IPS DF 6.9 (cell line): ENCODE data around the gene KAZN.

Experiments used
- DNase-seq: peaks from one replicate; pipeline ENCODE4 v3.0.0-alpha.2; 2013; ENCODE audit warnings: low read depth, low spot score
- H3K27ac ChIP-seq: one replicate; pipeline ENCODE4 v1.5.1; 2013; ENCODE audit warnings: low read length, control low read depth
- H3K27me3 ChIP-seq: 2 replicates; pipeline ENCODE4 v1.6.1; 2013; ENCODE audit warnings: mild to moderate bottlenecking, low read length; ENCODE audit not compliant: control insufficient read depth, insufficient read depth
- H3K36me3 ChIP-seq: 2 replicates; pipeline ENCODE4 v1.6.1; 2013; ENCODE audit warnings: low read length; ENCODE audit not compliant: control insufficient read depth, insufficient read depth
- H3K4me1 ChIP-seq: 2 replicates; pipeline ENCODE4 v1.6.1; 2013; ENCODE audit warnings: low read length; ENCODE audit not compliant: control insufficient read depth, insufficient read depth
- H3K4me3 ChIP-seq: 2 replicates; pipeline ENCODE4 v1.5.1; 2013; ENCODE audit warnings: mild to moderate bottlenecking, low read length
- H3K9me3 ChIP-seq: 2 replicates; pipeline ENCODE4 v1.6.1; 2013; ENCODE audit warnings: low read length, inconsistent platforms; ENCODE audit not compliant: control insufficient read depth, insufficient read depth
- WGBS: extraction: QIAGEN DNeasy Blood & Tissue Kit; methylation state at CpG from one replicate; pipeline ENCODE4 v1.1.7; 2013; ENCODE audit warnings: mixed read lengths, missing lambda C conversion rate; ENCODE audit not compliant: insufficient read length, insufficient coverage; 5-methylcytosine and 5-hydroxymethylcytosine counted together

Gene KAZN

DNA sequence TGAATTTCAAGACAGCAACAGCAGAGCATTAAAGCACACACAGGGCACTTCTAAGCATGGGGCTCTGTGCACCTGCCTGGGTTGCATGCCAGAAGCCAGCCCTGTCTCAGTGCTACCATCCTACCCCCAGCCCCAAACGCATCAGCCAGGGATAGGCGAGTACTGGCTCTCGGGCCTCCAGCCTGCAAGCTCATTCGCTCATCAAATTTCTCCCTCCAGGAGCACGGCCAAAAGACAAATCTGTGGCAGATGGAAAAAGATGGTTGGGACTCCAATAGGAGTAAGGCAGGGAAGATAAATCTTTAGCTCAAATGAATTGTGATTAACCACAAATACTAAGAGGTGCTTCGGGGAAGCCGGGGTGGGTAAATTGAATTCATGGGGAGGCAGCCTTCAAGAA lies 189.6 kb downstream of the KAZN start:
- H3K9me3 ChIP-seq: no peaks in the 10 kb centered on the region
- no peaks in the 10 kb centered on the region for H3K27me3 ChIP-seq
- no CpG with 5 or more reads among the region's 7 CpGs for WGBS
- DNase-seq: no peak
- no peaks in the 10 kb centered on the region for H3K4me1 ChIP-seq
- H3K27ac ChIP-seq: no peak overlapping the region
- no peaks in the 10 kb centered on the region for H3K36me3 ChIP-seq
- H3K4me3 ChIP-seq: no peak overlapping the region

DNA sequence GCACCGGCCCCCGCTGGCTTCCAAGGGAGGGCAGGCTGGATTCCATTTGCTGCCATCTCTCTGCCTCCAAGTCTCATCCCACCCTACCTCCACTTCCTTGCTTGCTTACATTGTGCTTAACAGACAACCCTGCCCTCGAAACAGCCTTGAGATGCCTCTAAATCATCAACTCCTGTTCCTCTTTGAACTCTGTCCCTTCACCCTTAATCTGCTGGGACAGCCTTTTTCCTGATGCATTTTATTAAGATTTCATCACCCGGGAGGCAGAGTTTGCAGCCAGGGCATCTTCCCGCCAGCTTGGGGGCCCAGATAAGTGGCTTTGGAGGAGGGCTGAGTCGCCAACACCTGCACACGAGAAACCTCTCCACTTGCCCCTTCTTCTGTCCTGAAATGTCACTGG lies 192.5 kb downstream of the KAZN start:
- Histone ChIP-seq H3K36me3 (no peaks in the 10 kb centered on the region), H3K4me3 (no peak overlapping the region), H3K27me3 (no peaks in the 10 kb centered on the region), H3K9me3 (no peaks in the 10 kb centered on the region), H3K4me1 (no peaks in the 10 kb centered on the region), H3K27ac (no peak overlapping the region)
- WGBS: no CpG with 5 or more reads among the region's 7 CpGs
- no peak for DNase-seq

DNA sequence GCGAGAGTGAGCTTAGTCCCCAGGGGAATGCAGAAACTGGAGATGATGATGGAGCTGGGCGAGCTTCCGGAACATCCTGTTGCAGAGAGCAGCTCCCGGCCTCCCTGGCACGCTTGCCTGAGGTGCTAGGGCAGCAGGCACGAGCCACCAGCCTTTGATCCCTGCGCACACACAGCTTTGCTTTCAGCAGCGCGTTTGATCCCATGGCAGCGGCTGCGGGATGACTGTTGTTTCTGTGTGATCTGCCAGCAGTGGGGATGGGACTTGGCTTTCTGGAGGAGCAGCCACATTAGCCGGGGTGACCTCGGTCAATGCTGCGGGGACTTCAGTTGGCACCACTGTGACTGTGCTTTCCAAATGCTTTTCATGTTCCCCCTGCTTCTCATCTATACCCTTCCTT lies 193.2 kb downstream of the KAZN start:
- DNase-seq: no peak
- Histone ChIP-seq H3K27ac (no peak overlapping the region), H3K4me1 (no peaks in the 10 kb centered on the region), H3K36me3 (no peaks in the 10 kb centered on the region), H3K9me3 (no peaks in the 10 kb centered on the region), H3K27me3 (no peaks in the 10 kb centered on the region), H3K4me3 (no peak overlapping the region)
- no CpG with 5 or more reads among the region's 14 CpGs for WGBS

DNA sequence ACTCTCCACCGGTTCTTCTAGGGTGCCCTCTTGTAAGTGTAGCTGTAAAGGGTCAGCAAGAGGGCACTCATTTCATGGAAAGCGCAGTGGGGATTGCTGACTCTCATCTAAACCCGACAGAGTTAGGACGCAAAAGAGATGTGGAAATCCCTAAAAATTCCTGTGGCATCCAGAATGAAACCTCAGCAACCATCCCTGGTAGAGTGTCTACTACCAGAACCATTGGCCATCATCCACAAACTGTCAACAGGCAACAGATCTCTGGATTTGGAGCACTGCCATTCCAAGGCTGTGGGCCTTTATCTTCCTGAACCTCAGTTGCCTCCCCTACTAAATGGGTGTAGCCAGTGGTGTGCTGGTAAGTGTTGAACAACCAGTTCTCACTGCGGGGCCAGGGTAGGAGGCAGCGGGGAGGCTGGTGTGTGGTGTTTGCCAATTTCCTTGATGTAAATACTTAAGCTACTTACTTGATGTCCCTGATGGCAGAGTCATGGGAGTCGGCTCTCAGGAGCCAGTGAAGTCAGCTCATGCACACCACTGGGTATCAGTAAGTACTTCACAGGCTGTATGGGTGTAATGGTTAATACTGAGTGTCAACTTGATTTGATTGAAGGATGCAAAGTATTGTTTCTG lies 195.8 kb downstream of the KAZN start:
- H3K9me3 ChIP-seq: no peaks in the 10 kb centered on the region
- H3K27me3 ChIP-seq: no peaks in the 10 kb centered on the region
- H3K4me1 ChIP-seq: no peaks in the 10 kb centered on the region
- no peak for DNase-seq
- H3K27ac ChIP-seq: no peak overlapping the region
- H3K36me3 ChIP-seq: no peaks in the 10 kb centered on the region
- H3K4me3 ChIP-seq: no peak overlapping the region
- WGBS: no CpG with 5 or more reads among the region's 7 CpGs

DNA sequence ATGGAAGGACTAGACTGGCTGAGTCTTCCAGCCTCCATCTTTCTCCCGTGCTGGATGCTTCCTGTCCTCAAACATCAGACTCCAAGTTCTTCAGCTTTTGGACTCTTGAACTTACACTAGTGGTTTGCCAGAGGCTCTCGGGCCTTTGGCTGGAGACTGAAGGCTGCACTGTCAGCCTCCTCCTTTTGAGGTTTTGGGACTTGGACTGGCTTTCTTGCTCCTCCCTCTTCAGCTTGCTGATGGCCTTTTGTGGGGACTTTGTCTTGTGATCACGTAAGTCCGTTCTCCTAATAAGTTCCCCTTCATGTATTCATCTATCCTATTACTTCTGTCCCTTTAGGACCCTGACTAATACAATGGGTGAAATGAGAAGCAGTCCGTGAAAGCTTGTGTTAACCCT lies 196.4 kb downstream of the KAZN start:
- no peaks in the 10 kb centered on the region for H3K27me3 ChIP-seq
- no peaks in the 10 kb centered on the region for H3K36me3 ChIP-seq
- no peaks in the 10 kb centered on the region for H3K4me1 ChIP-seq
- no peak for DNase-seq
- no CpG with 5 or more reads among the region's 5 CpGs for WGBS
- H3K27ac ChIP-seq: no peak overlapping the region
- no peaks in the 10 kb centered on the region for H3K9me3 ChIP-seq
- no peak overlapping the region for H3K4me3 ChIP-seq

DNA sequence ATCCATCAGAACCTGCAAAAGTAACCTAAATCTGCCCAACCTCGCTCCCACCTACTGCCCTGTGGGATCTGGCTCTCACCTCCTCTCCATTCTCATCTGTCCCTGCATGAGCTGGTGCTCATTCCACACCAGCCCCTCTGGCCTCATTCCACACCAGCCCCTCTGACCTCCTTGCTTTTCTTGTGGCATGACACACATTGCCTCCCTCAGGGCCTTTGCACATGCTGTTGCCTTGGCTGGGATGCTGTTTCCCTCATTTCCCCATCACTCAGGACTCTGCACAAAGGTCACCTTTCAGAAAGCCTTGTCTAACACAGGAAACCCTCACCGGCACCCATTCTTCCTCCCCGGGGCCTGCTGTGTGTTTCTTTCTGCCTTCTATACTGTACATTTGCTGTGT lies 197.1 kb downstream of the KAZN start:
- WGBS: no CpG with 5 or more reads among the region's 3 CpGs
- Histone ChIP-seq H3K27me3 (no peaks in the 10 kb centered on the region), H3K4me1 (no peaks in the 10 kb centered on the region), H3K36me3 (no peaks in the 10 kb centered on the region), H3K4me3 (no peak overlapping the region), H3K9me3 (no peaks in the 10 kb centered on the region), H3K27ac (no peak overlapping the region)
- no peak for DNase-seq

DNA sequence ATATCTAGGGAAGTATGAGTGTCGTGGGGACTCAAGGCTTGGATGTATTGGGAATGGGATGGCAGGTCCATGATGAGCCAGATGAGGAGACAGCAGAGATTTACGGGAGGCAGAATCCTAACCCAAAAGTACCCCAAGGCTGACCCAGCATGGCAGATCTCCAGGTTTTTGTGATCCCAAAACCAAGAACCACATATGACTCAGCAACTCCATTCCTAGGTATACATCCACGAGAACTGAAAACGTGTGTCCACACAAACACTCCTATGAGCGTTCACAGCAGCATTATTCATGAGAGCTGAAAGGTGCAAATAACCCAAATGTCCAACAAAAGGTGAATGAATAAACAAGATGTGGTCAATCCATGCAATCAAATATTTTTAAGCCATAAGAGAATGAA lies 201.5 kb downstream of the KAZN start:
- DNase-seq: no peak
- no peak overlapping the region for H3K4me3 ChIP-seq
- WGBS: no CpG with 5 or more reads among the region's 5 CpGs
- H3K36me3 ChIP-seq: no peaks in the 10 kb centered on the region
- no peaks in the 10 kb centered on the region for H3K9me3 ChIP-seq
- H3K4me1 ChIP-seq: no peaks in the 10 kb centered on the region
- no peaks in the 10 kb centered on the region for H3K27me3 ChIP-seq
- no peak overlapping the region for H3K27ac ChIP-seq

DNA sequence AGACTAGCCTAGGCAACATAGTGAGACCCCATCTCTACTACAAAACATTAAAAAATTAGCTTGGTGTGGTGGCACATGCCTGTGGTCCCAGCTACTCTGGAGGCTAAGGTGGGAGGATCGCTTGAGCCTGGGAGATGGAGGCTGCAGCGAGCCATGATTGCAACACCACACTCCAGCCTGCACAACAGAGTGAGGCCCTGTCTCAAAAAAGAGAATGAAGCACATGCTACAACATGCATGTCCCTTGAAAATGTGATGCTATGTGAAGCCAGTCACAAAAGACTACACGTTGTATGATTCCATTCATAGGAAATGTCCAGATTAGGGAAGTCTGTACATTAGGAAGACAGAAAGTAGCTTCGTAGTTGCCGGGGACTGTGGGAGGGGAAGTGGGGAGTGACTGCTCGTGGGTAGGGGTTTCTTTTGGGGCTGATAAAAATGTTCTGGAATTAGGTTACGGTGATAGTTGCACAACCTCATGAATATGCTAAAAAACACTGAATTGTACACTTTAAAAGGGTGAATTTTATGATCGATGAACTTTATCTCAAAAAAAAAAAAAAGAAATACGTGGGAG lies 202.1 kb downstream of the KAZN start:
- DNase-seq: no peak
- no CpG with 5 or more reads among the region's 9 CpGs for WGBS

DNA sequence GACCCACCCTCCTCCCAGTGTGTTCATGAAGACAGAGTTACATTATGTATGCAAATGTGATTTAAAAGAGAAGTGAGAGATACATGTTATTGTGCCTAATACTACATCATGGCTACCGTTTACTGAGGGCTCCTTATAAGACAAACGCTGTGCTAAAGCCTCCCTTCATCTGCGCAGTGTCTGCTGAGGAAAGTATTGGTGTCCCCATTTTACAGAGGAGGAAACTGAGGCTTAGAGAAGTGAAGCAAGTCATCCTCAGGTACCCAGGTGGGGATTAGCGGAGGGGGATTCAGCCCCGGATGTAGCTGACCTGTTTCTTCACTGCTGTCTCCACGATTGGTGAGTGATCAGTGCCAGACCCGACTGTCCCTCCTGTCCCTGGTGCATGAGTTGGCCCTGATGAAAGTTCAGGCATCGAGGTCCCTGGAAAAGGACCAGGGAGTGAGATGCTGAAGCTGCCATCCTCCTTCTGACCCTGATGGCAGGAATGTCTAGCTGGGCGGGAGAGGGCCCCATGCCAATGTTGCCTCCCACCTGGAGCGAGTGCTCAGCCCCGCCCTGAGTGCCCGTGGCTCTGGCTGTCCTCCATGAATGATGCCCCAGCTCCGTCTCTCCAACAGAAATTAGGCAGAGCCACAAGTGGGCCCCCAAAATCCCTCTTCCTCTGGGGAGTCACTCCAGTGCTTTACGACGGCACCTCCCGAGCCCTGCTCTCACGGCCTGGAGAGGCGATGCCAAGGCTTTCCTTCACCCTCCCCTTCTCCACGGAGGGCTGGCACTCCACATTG lies 204.7 kb downstream of the KAZN start:
- WGBS: no CpG with 5 or more reads among the region's 19 CpGs
- no peak overlapping the region for H3K27ac ChIP-seq
- no peak overlapping the region for H3K4me3 ChIP-seq
- H3K27me3 ChIP-seq: no peaks in the 10 kb centered on the region
- no peaks in the 10 kb centered on the region for H3K4me1 ChIP-seq
- H3K9me3 ChIP-seq: no peaks in the 10 kb centered on the region; the same call in 1 of the 2 replicates
- H3K36me3 ChIP-seq: no peaks in the 10 kb centered on the region
- DNase-seq: no peak

More for the DNA sequence above, 202.1 kb downstream of the KAZN start:
- Histone ChIP-seq H3K36me3 (no peaks in the 10 kb centered on the region), H3K9me3 (no peaks in the 10 kb centered on the region), H3K4me1 (no peaks in the 10 kb centered on the region), H3K27ac (no peak overlapping the region), H3K27me3 (no peaks in the 10 kb centered on the region), H3K4me3 (no peak overlapping the region)

DNA sequence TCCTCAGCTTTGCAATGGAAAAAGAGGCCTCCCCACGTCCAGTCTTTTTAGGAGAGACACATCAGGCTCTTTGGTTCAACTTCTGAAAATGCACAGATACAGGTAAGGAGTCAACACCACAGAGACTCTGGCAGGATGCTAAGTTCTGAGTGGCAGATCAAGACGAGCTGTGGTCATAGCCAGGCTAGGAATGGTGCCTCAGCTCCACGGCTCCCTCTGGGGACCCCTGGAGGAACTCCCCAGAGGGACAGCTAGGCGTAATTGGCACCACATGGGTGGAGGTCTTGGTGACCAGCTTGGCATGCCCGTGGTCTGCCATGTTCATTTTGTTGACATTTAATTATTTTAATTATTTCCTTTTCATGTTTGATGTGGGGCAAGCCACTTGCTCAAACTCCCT lies 206.1 kb downstream of the KAZN start:
- Histone ChIP-seq H3K4me1 (no peaks in the 10 kb centered on the region), H3K9me3 (no peaks in the 10 kb centered on the region; the same call in 1 of the 2 replicates), H3K27ac (no peak overlapping the region), H3K27me3 (no peaks in the 10 kb centered on the region), H3K36me3 (no peaks in the 10 kb centered on the region), H3K4me3 (no peak overlapping the region)
- no CpG with 5 or more reads among the region's 5 CpGs for WGBS
- DNase-seq: peak; percentile 25
